Fibroblast of mammary gland (primary cell): ENCODE measurements around the gene AUTS2.

Experiments used
- DNase-seq: peaks from one replicate; pipeline ENCODE4 v3.0.0-alpha.2; 2010; ENCODE audit warnings: low read depth
- H3K4me3 ChIP-seq: 2 replicates; pipeline ENCODE4 v1.5.1; 2011; ENCODE audit warnings: low read depth, mild to moderate bottlenecking, low read length, moderate library complexity; ENCODE audit not compliant: control insufficient read depth
- CTCF ChIP-seq: conservative IDR thresholded peaks from 2 replicates; pipeline ENCODE4 v1.5.1; 2011; ENCODE audit warnings: low read depth, low read length, inconsistent platforms; ENCODE audit not compliant: control insufficient read depth, insufficient read depth

The AUTS2 gene

GRCh38 chr7:69686366-69686765 lies 88.1 kb downstream of the AUTS2 start:
- no peak overlapping the region for H3K4me3 ChIP-seq
- TF ChIP-seq CTCF, result no peak
- DNase-seq, result no peak

DNA sequence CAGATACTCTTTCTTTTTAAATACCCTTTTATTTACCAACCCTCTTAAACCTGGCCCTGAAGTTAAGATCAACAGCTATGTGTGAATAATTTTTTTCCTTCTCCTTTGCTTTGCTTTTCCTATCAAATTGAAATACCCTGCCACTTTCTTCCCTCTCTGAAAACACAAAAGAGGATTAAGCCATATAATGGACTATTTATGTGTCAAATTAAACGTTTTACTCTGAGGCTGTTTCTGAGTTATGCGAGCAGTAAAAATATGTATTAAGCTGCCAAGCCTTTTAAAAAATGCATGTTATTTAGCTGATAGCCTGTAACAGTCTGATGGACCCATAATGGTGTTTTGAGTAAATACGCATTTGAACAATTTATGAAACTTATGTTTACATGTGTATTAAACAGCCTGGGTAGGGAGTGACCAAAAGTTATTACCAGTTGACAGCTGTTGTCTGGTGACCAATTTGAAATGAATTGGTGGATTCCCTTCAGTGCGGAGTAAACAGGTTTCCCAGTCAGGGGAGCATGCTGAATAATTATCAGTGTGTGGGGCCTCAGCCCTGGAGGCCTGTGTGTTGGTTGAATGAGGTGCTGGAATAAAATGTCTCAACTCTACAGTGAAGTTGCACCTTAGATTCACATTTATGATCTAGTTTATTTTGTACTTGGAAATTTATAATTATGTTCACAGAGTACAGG lies 89.6 kb downstream of the AUTS2 start:
- DNase-seq, result no peak
- no peak for TF ChIP-seq CTCF
- H3K4me3 ChIP-seq, result no peak overlapping the region

GRCh38 chr7:69690329-69690728 lies 92.1 kb downstream of the AUTS2 start:
- no peak overlapping the region for H3K4me3 ChIP-seq
- no peak for TF ChIP-seq CTCF
- no peak for DNase-seq

- TF ChIP-seq CTCF, result no peak
- no peak for DNase-seq
- no peak overlapping the region for H3K4me3 ChIP-seq
Observed at GRCh38 chr7:69691327-69691726, 93.1 kb downstream of the AUTS2 start.

GRCh38 chr7:69691734-69692133 lies 93.5 kb downstream of the AUTS2 start:
- no peak overlapping the region for H3K4me3 ChIP-seq
- no peak for DNase-seq
- TF ChIP-seq CTCF, result no peak

DNA sequence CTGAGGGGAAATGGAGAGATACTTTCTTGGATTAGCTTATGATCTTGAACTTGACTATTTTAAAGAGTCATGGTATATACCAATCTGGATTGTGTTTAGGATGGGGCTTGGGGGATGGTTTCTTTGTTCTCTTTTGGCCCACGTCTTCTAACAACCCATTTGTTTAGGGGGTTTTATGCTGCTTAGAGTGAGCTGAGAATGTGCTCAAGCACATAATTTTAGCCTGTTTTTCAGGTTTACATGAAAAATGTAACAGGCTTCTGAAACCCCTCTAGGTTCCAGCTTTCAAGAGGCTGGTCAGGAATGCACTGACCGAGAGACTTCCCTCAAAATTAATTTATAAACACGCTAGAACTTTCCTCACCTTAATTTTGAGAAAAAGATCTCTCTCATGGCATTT lies 94.3 kb downstream of the AUTS2 start:
- no peak for DNase-seq
- TF ChIP-seq CTCF, result no peak
- H3K4me3 ChIP-seq, result no peak overlapping the region

DNA sequence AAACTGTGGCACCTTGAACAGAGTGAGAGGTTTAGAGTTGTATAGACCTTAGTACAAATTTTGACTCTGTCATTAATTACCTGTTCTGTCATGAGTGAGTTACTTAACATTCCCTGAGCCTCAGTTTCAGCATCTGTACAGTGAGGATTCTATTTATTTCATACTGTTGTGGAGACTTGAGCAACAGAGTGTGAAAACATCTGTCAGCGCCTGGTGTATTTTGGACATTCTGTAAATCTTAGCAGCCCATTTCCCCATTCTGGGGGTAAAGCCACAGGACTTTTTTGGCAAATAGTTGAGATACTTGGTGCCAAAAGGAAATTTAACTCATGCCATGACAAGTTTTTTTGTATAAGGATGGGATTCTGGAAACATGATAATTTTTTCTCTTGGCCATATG lies 94.8 kb downstream of the AUTS2 start:
- no peak for DNase-seq
- no peak for TF ChIP-seq CTCF
- H3K4me3 ChIP-seq, result no peak overlapping the region
